Activated CD4-positive, alpha-beta T cell treated with anti-CD3 and anti-CD28 coated beads, Interleukin-2, amount 50 U/mL, for 1 hour (primary cell): Measurements from ENCODE around the gene ZBTB5.
"Not testable (repeated sequence)": the region's sequence is repeated elsewhere in the genome, so short reads cannot be mapped to it uniquely, and the experiment has no call there.

Source experiments
- DNase-seq: peaks from one replicate; pipeline ENCODE4 v3.0.0-alpha.2; 2020

ZBTB5 gene

GRCh38 chr9:37465249-37466036, at the start of gene ZBTB5:
Gene ZBTB5 (minus strand): TSS chr9:37465450. CDS start chr9:37442551, 22,899 bp downstream.
- peak; percentile 98 for DNase-seq

- DNase-seq = no peak
Measured at GRCh38 chr9:37514999-37515398, 49.7 kb upstream of the ZBTB5 start.

GRCh38 chr9:37514415-37514814, 49.2 kb upstream of the ZBTB5 start:
- not testable (repeated sequence) for DNase-seq

GRCh38 chr9:37512437-37512836, 47.2 kb upstream of the ZBTB5 start:
- DNase-seq = no peak

- DNase-seq = no peak
Measured at GRCh38 chr9:37511016-37512010, 46.1 kb upstream of the ZBTB5 start.

GRCh38 chr9:37510053-37510452, 44.8 kb upstream of the ZBTB5 start:
- DNase-seq = not testable (repeated sequence)

GRCh38 chr9:37509536-37509935, 44.3 kb upstream of the ZBTB5 start:
- no peak for DNase-seq

GRCh38 chr9:37508834-37509206, 43.6 kb upstream of the ZBTB5 start:
- no peak for DNase-seq

GRCh38 chr9:37508135-37508833, 43.0 kb upstream of the ZBTB5 start:
- no peak for DNase-seq

GRCh38 chr9:37507566-37508134, 42.4 kb upstream of the ZBTB5 start:
- no peak for DNase-seq

GRCh38 chr9:37504605-37505004, 39.4 kb upstream of the ZBTB5 start:
- no peak for DNase-seq

GRCh38 chr9:37503736-37504135, 38.5 kb upstream of the ZBTB5 start:
- DNase-seq = peak; percentile 16

- no peak for DNase-seq
Measured at GRCh38 chr9:37501957-37502596, 36.8 kb upstream of the ZBTB5 start.

GRCh38 chr9:37499297-37499696, 34.0 kb upstream of the ZBTB5 start:
- no peak for DNase-seq

- DNase-seq = no peak
Measured at GRCh38 chr9:37498457-37498856, 33.2 kb upstream of the ZBTB5 start.

GRCh38 chr9:37497320-37497719, 32.1 kb upstream of the ZBTB5 start:
- no peak for DNase-seq

- no peak for DNase-seq
Measured at GRCh38 chr9:37496020-37496419, 30.8 kb upstream of the ZBTB5 start.

GRCh38 chr9:37495571-37495970, 30.3 kb upstream of the ZBTB5 start:
- DNase-seq = no peak

GRCh38 chr9:37491939-37492338, 26.7 kb upstream of the ZBTB5 start:
- no peak for DNase-seq

- DNase-seq = no peak
Measured at GRCh38 chr9:37486616-37487548, 21.6 kb upstream of the ZBTB5 start.

GRCh38 chr9:37486256-37486615, 21.0 kb upstream of the ZBTB5 start:
- DNase-seq = no peak
